ENCODE data around the gene RUBCNL.

GRCh38 chr13:46327246-46327645, 59.8 kb downstream of the RUBCNL start:
- no peak for TF ChIP-seq RXRA (IDR thresholded peaks at IDR 0.05)
- TF ChIP-seq CTCF (IDR thresholded peaks at IDR 0.05; ENCODE audit: low read depth, low read length, missing input control): no peak
- TF ChIP-seq RAD21 (IDR thresholded peaks at IDR 0.05): no peak
- TF ChIP-seq ZBTB33 (IDR thresholded peaks at IDR 0.05): no peak
- TF ChIP-seq TAF1 (conservative IDR thresholded peaks at IDR 0.05): no peak
- TF ChIP-seq REST (IDR thresholded peaks at IDR 0.05): no peak
- TF ChIP-seq MAX (IDR thresholded peaks at IDR 0.05): no peak

Data from liver (tissue), 3 donors.